Stimulated activated CD4-positive, alpha-beta T cell treated with anti-CD3 and anti-CD28 coated beads, Interleukin-15, amount 100 ng/mL, for 48 hours (primary cell): ENCODE results near the gene TEX19.
"Not testable (repeated sequence)": the region's sequence is repeated elsewhere in the genome, so short reads cannot be mapped to it uniquely, and the experiment has no call there.

Source experiments
- DNase-seq, 2 donors: peaks; one replicate each; pipeline ENCODE4 v3.0.0-alpha.2; 2020; ENCODE audit warnings: low read depth in 2 of 2

TEX19 gene

GRCh38 chr17:82376042-82376730 lies 17.1 kb downstream of the TEX19 start:
- no peak for DNase-seq

- DNase-seq, result not testable (repeated sequence)
These were observed 18.2 kb downstream of the TEX19 start for GRCh38 chr17:82377294-82377693.

GRCh38 chr17:82377924-82378740 lies 19.1 kb downstream of the TEX19 start:
- DNase-seq, result no peak

GRCh38 chr17:82378741-82379021 lies 19.6 kb downstream of the TEX19 start:
- DNase-seq, result no peak

- DNase-seq, result no peak
These were observed 22.0 kb downstream of the TEX19 start for GRCh38 chr17:82380860-82381702.

GRCh38 chr17:82381703-82382009 lies 22.6 kb downstream of the TEX19 start:
- not testable (repeated sequence) for DNase-seq

GRCh38 chr17:82382220-82382932 lies 23.3 kb downstream of the TEX19 start:
- not testable (repeated sequence) for DNase-seq

GRCh38 chr17:82382933-82383255 lies 23.8 kb downstream of the TEX19 start:
- no peak for DNase-seq

GRCh38 chr17:82383411-82383810 lies 24.4 kb downstream of the TEX19 start:
- DNase-seq, result no peak

GRCh38 chr17:82384051-82384729 lies 25.1 kb downstream of the TEX19 start:
- DNase-seq, result no peak

GRCh38 chr17:82384730-82385481 lies 25.9 kb downstream of the TEX19 start:
- no peak for DNase-seq

- no peak for DNase-seq
These were observed 26.7 kb downstream of the TEX19 start for GRCh38 chr17:82385559-82386254.

GRCh38 chr17:82386255-82386831 lies 27.3 kb downstream of the TEX19 start:
- DNase-seq, result no peak

- DNase-seq, result no peak
These were observed 28.0 kb downstream of the TEX19 start for GRCh38 chr17:82386881-82387704.

GRCh38 chr17:82387705-82388106 lies 28.7 kb downstream of the TEX19 start:
- DNase-seq, result no peak

GRCh38 chr17:82388223-82388921 lies 29.3 kb downstream of the TEX19 start:
- no peak for DNase-seq

- no peak for DNase-seq
These were observed 29.9 kb downstream of the TEX19 start for GRCh38 chr17:82388922-82389283.

GRCh38 chr17:82389379-82389778 lies 30.3 kb downstream of the TEX19 start:
- no peak for DNase-seq
